SK-N-SH (cell line): ENCODE data around the gene RCOR1. TPM values are rescaled to one million over a fixed set of nuclear protein-coding genes. Genes with fewer than 3 reads are reported as not detected.

Experiments used
- CTCF ChIA-PET: fragments of 300-600, 350-600 bp; formaldehyde crosslinking; extraction: SDS; loops from one replicate; lab custom pipeline; 2021; lab: Yijun Ruan, JAX
- POLR2A ChIA-PET: fragments of 350-600 bp; sonication (Branson Sonifier 250); formaldehyde crosslinking; extraction: SDS; loops from one replicate; lab custom pipeline; 2020; ENCODE audit warnings: antibody characterized with exemption, inconsistent platforms; lab: Yijun Ruan, JAX
- DNase-seq: peaks from one replicate; pipeline ENCODE4 v3.0.0; 2012
- H2AFZ ChIP-seq: fragments of 200-600 bp; sonication (generic); 2 replicates; pipeline ENCODE4 v1.8.1; 2016; ENCODE audit warnings: antibody characterized with exemption, mild to moderate bottlenecking, low read depth
- H3F3A ChIP-seq: fragments of 200-600 bp; sonication (generic); replicated peaks from 2 replicates; pipeline ENCODE3; 2016; ENCODE audit warnings: antibody characterized with exemption, mild to moderate bottlenecking; ENCODE audit not compliant: insufficient read depth
- H3K27ac ChIP-seq, 2 experiments: fragments of 200-500 bp in 1 of 2; fragments of 200-600 bp in 1 of 2; sonication (Bioruptor generic) in 1 of 2; sonication (generic), shearing (Covaris generic) in 1 of 2; 2 replicates each; pipeline versions ENCODE4 v1.5.1 to v1.6.1; 2014 to 2016; ENCODE audit warnings: low read depth in 2 of 2, inconsistent platforms in 1 of 2, low read length in 1 of 2, mild to moderate bottlenecking in 1 of 2, mixed read lengths in 1 of 2
- H3K27me3 ChIP-seq: fragments of 200-600 bp; sonication (generic), shearing (Covaris generic); 2 replicates; pipeline ENCODE4 v1.6.1; 2016; ENCODE audit warnings: mixed run types; ENCODE audit not compliant: insufficient read depth
- H3K36me3 ChIP-seq, 2 experiments: fragments of 200-500 bp in 1 of 2; fragments of 200-600 bp in 1 of 2; sonication (Bioruptor generic) in 1 of 2; sonication (generic) in 1 of 2; replicated peaks in 1 of 2; 2 replicates each; pipeline versions ENCODE3 to v1.5.1; 2014 to 2016; ENCODE audit warnings: low read length in 1 of 2, mild to moderate bottlenecking in 1 of 2; ENCODE audit not compliant: insufficient read depth in 2 of 2, control insufficient read depth in 1 of 2
- H3K4me1 ChIP-seq, 2 experiments: fragments of 200-500 bp in 1 of 2; fragments of 200-600 bp in 1 of 2; sonication (Bioruptor generic) in 1 of 2; sonication (generic), shearing (Covaris generic) in 1 of 2; 2 replicates each; pipeline versions ENCODE4 v1.5.1 to v1.6.1; 2014 to 2016; ENCODE audit warnings: low read depth in 1 of 2, low read length in 1 of 2, mixed run types in 1 of 2; ENCODE audit not compliant: insufficient read depth in 2 of 2, control insufficient read depth in 1 of 2
- H3K4me2 ChIP-seq: fragments of 200-600 bp; sonication (generic), shearing (Covaris generic); 2 replicates; pipeline ENCODE4 v1.6.1; 2017; ENCODE audit warnings: mixed run types
- H3K4me3 ChIP-seq, 2 experiments: fragments of 200-500 bp in 1 of 2; fragments of 200-600 bp in 1 of 2; sonication (Bioruptor generic) in 1 of 2; sonication (generic), shearing (Covaris generic) in 1 of 2; 2 replicates each; pipeline versions ENCODE4 v1.5.1 to v1.8.1; 2014 to 2016; ENCODE audit warnings: low read depth in 2 of 2, inconsistent platforms in 1 of 2, low read length in 1 of 2, mild to moderate bottlenecking in 1 of 2, mixed read lengths in 1 of 2, moderate library complexity in 1 of 2
- H3K79me2 ChIP-seq: fragments of 200-600 bp; sonication (generic); 2 replicates; pipeline ENCODE4 v1.8.1; 2017; ENCODE audit warnings: mild to moderate bottlenecking; ENCODE audit not compliant: insufficient read depth
- H3K9ac ChIP-seq: fragments of 200-600 bp; sonication (generic); 2 replicates; pipeline ENCODE4 v1.6.1; 2017; ENCODE audit warnings: mixed run types
- H3K9me2 ChIP-seq: fragments of 200-600 bp; sonication (generic); 2 replicates; pipeline ENCODE4 v1.6.1; 2017; ENCODE audit warnings: mixed run types
- H3K9me3 ChIP-seq: fragments of 200-600 bp; sonication (generic); 2 replicates; pipeline ENCODE4 v1.6.1; 2017; ENCODE audit warnings: mixed run types, mild to moderate bottlenecking, moderate library complexity
- H4K20me1 ChIP-seq: fragments of 200-600 bp; sonication (generic); 2 replicates; pipeline ENCODE4 v1.6.1; 2017; ENCODE audit warnings: mild to moderate bottlenecking, mixed run types; ENCODE audit not compliant: insufficient read depth
- CTCF ChIP-seq: fragments of 200-600 bp; sonication (generic); IDR thresholded peaks from 2 replicates; pipeline ENCODE4 v1.6.1; 2017; ENCODE audit warnings: antibody characterized with exemption, mild to moderate bottlenecking, moderate library complexity
- EP300 ChIP-seq, 2 experiments: IDR thresholded peaks; 2 replicates each; pipeline versions ENCODE4 v1.4.0 to v1.6.1; 2012; ENCODE audit warnings: borderline replicate concordance in 1 of 2, low read depth in 1 of 2, low read length in 1 of 2
- EZH2phosphoT487 ChIP-seq: fragments of 200-600 bp; sonication (generic); IDR thresholded peaks from 2 replicates; pipeline ENCODE4 v1.6.1; 2017; ENCODE audit warnings: low read depth, mixed run types, mild to moderate bottlenecking, antibody characterized with exemption, moderate library complexity, borderline replicate concordance
- FOXJ3 ChIP-seq: sonication (generic); formaldehyde crosslinking; IDR thresholded peaks from 2 replicates; pipeline ENCODE4 v1.5.1; 2020; ENCODE audit warnings: mild to moderate bottlenecking, missing genetic modification reagents
- FOXM1 ChIP-seq: IDR thresholded peaks from 2 replicates; pipeline ENCODE4 v1.4.0; 2012; ENCODE audit warnings: low read depth, mild to moderate bottlenecking
- IRF3 ChIP-seq: fragments of 150-350 bp; IDR thresholded peaks from 2 replicates; pipeline ENCODE4 v1.6.1; 2016; ENCODE audit warnings: mild to moderate bottlenecking, low read depth, low read length
- JUND ChIP-seq: IDR thresholded peaks from 2 replicates; pipeline ENCODE4 v1.4.0; 2012
- MEF2A ChIP-seq: IDR thresholded peaks from 2 replicates; pipeline ENCODE4 v1.4.0; 2012; ENCODE audit warnings: low read depth, borderline replicate concordance
- MXI1 ChIP-seq: IDR thresholded peaks from 2 replicates; pipeline ENCODE4 v1.6.1; 2012; ENCODE audit warnings: mild to moderate bottlenecking, low read depth, low read length, improper control_type of control experiment
- NFIC ChIP-seq: IDR thresholded peaks from 2 replicates; pipeline ENCODE4 v1.4.0; 2012; ENCODE audit warnings: borderline replicate concordance
- NRF1 ChIP-seq: IDR thresholded peaks from 2 replicates; pipeline ENCODE4 v1.6.1; 2012; ENCODE audit warnings: low read depth, mild to moderate bottlenecking, low read length
- PBX3 ChIP-seq: IDR thresholded peaks from 2 replicates; pipeline ENCODE4; 2012
- POLR2AphosphoS5 ChIP-seq: IDR thresholded peaks from 2 replicates; pipeline ENCODE4 v1.6.1; 2012; ENCODE audit warnings: low read depth, low read length
- RAD21 ChIP-seq: IDR thresholded peaks from 2 replicates; pipeline ENCODE4 v1.6.1; 2012; ENCODE audit warnings: mild to moderate bottlenecking, low read length
- REST ChIP-seq: IDR thresholded peaks from 2 replicates; pipeline ENCODE4 v1.6.1; 2012; ENCODE audit warnings: mild to moderate bottlenecking, low read depth, low read length, moderate library complexity
- RXRA ChIP-seq: IDR thresholded peaks from 2 replicates; pipeline ENCODE4 v1.4.0; 2012; ENCODE audit warnings: low read depth, mild to moderate bottlenecking, borderline replicate concordance
- SMC3 ChIP-seq: IDR thresholded peaks from 2 replicates; pipeline ENCODE4 v1.6.1; 2012; ENCODE audit warnings: low read depth, low read length, improper control_type of control experiment
- TCF12 ChIP-seq: IDR thresholded peaks from 2 replicates; pipeline ENCODE4 v1.4.0; 2012
- TEAD4 ChIP-seq: IDR thresholded peaks from 2 replicates; pipeline ENCODE4 v1.4.0; 2012; ENCODE audit warnings: mild to moderate bottlenecking, borderline replicate concordance; ENCODE audit not compliant: insufficient read depth
- ZBTB33 ChIP-seq: IDR thresholded peaks from 2 replicates; pipeline ENCODE4 v1.4.0; 2012; ENCODE audit warnings: low read depth, borderline replicate concordance
- WGBS: methylation state at CpG from one replicate; pipeline ENCODE4 v1.1.6; 2017; ENCODE audit warnings: low lambda C conversion rate; 5-methylcytosine and 5-hydroxymethylcytosine counted together
- polyA plus RNA-seq, 3 experiments: library from polyadenylated mRNA; depleted of rRNA; stranded (reverse); fragments of >200 nt; gene quantifications; 2 replicates each; pipeline ENCODE4 v1.2.3, GENCODE V29; 2012

RCOR1 gene
- polyA plus RNA-seq, 1 of the 3 experiments (the other 2 are of a cell fraction), result 8.5 TPM

- peak; percentile 56 for TF ChIP-seq PBX3
- no peak for TF ChIP-seq JUND
- peak; percentile 59 for TF ChIP-seq RAD21
- TF ChIP-seq CTCF, result peak; percentile 86
- no peak for TF ChIP-seq MEF2A
- no peak for TF ChIP-seq ZBTB33
- peak; percentile 17; the same call in 1 of the 2 replicates for TF ChIP-seq MXI1
- no peak for TF ChIP-seq IRF3
- peak; percentile 48 for TF ChIP-seq SMC3
Measured at GRCh38 chr14:102594514-102595175, 2.2 kb downstream of the RCOR1 start (continued).

GRCh38 chr14:102601378-102601925 is 9.0 kb downstream of the RCOR1 start:
- Histone ChIP-seq H3K27me3 (no peaks in the 10 kb centered on the region), H3K4me3 (no peak overlapping the region), H3K9ac (no peak overlapping the region), H2AFZ (no peak overlapping the region), H3K9me3 (no peaks in the 10 kb centered on the region), H3F3A (no peaks in the 10 kb centered on the region), H3K36me3 (peaks cover 0 to 13% of the 10 kb centered on the region in 2 experiments), H4K20me1 (peaks cover 63% of the 10 kb centered on the region), H3K4me1 (no peaks in the 10 kb centered on the region; a peak in 2 of 4 replicates), H3K4me2 (no peak overlapping the region), H3K9me2 (no peaks in the 10 kb centered on the region), H3K79me2 (peaks cover 100% of the 10 kb centered on the region), H3K27ac (no peak overlapping the region)
- 100% methylated on average over 1 of the region's 1 CpG for WGBS
- ChIA-PET POLR2A (no interaction called here), CTCF (no interaction called here)
- DNase-seq, result no peak
- TF ChIP-seq SMC3 (no peak), FOXM1 (no peak), EP300 (IDR thresholded peaks at IDR 0.05; ENCODE audit: borderline replicate concordance in 1 of 2, low read depth in 1 of 2, low read length in 1 of 2) (no peak), TEAD4 (no peak), NFIC (no peak), FOXJ3 (no peak), TCF12 (no peak), NRF1 (no peak), RXRA (no peak), EZH2phosphoT487 (no peak), REST (no peak), POLR2AphosphoS5 (no peak), JUND (no peak), MEF2A (no peak)
